Esophagus (tissue), 2 donors: ENCODE data around the gene CCDC175. TPM values are rescaled to one million over a fixed set of nuclear protein-coding genes. Genes with fewer than 3 reads are reported as not detected.

Experiments
- H3K27ac ChIP-seq, 2 donors: one replicate each; pipeline ENCODE4 v1.5.1; 2013; ENCODE audit warnings: low read depth in 2 of 2, mild to moderate bottlenecking in 2 of 2, inconsistent platforms in 1 of 2, low read length in 1 of 2, moderate library complexity in 1 of 2
- H3K27me3 ChIP-seq, 2 donors: one replicate each; pipeline ENCODE4 v1.6.1; 2013; ENCODE audit warnings: low read length in 2 of 2, control low read depth in 1 of 2, mild to moderate bottlenecking in 1 of 2; ENCODE audit not compliant: insufficient read depth in 2 of 2, control insufficient read depth in 1 of 2
- H3K36me3 ChIP-seq, 2 donors: one replicate each; pipeline ENCODE4 v1.6.1; 2013; ENCODE audit warnings: low read length in 1 of 2; ENCODE audit not compliant: control insufficient read depth in 2 of 2, insufficient read depth in 2 of 2
- H3K4me1 ChIP-seq, 2 donors: one replicate each; pipeline ENCODE4 v1.6.1; 2013; ENCODE audit warnings: low read length in 1 of 2; ENCODE audit not compliant: control insufficient read depth in 2 of 2, insufficient read depth in 2 of 2
- H3K4me3 ChIP-seq, 2 donors: one replicate each; pipeline ENCODE4 v1.5.1; 2013; ENCODE audit warnings: low read length in 2 of 2, mild to moderate bottlenecking in 2 of 2, low read depth in 1 of 2, moderate library complexity in 1 of 2
- H3K9me3 ChIP-seq, 2 donors: one replicate each; pipeline ENCODE4 v1.6.1; 2013; ENCODE audit warnings: mild to moderate bottlenecking in 2 of 2, low read depth in 1 of 2, low read length in 1 of 2, moderate library complexity in 1 of 2; ENCODE audit not compliant: control insufficient read depth in 2 of 2, insufficient read depth in 1 of 2
- WGBS, 2 donors: extraction: QIAGEN DNeasy Blood & Tissue Kit; methylation state at CpG; one replicate each; pipeline ENCODE4 v1.1.7; 2013; 5-methylcytosine and 5-hydroxymethylcytosine counted together
- polyA plus RNA-seq, 2 donors: library from polyadenylated mRNA; stranded (reverse); fragments of 200-250 nt; gene quantifications; one replicate each; pipeline ENCODE4 v1.2.3, GENCODE V29; 2013
- donor health status: healthy with polysubstance abuse.
- donor health status: Bipolar disorder and iron deficiency.

CCDC175 gene
- polyA plus RNA-seq, 2 donors, result not detected

GRCh38 chr14:59543873-59544272 is 32.7 kb downstream of the CCDC175 start:
- Histone ChIP-seq H3K27me3 (no peaks in the 10 kb centered on the region), H3K4me3 (no peak overlapping the region), H3K27ac (no peak overlapping the region), H3K36me3 (no peaks in the 10 kb centered on the region), H3K9me3 (no peaks in the 10 kb centered on the region), H3K4me1 (no peaks in the 10 kb centered on the region)
- WGBS, 2 donors, result 50 to 54% methylated on average over 7 of the region's 7 CpGs

GRCh38 chr14:59541731-59542130 is 34.9 kb downstream of the CCDC175 start:
- Histone ChIP-seq H3K9me3 (no peaks in the 10 kb centered on the region), H3K36me3 (no peaks in the 10 kb centered on the region), H3K27me3 (no peaks in the 10 kb centered on the region), H3K27ac (no peak overlapping the region), H3K4me1 (no peaks in the 10 kb centered on the region), H3K4me3 (no peak overlapping the region)
- WGBS, 2 donors, result 79 to 83% methylated on average over 2 of the region's 2 CpGs

GRCh38 chr14:59540852-59541251 is 35.8 kb downstream of the CCDC175 start:
- Histone ChIP-seq H3K27me3 (no peaks in the 10 kb centered on the region), H3K36me3 (no peaks in the 10 kb centered on the region), H3K27ac (no peak overlapping the region), H3K9me3 (no peaks in the 10 kb centered on the region), H3K4me1 (no peaks in the 10 kb centered on the region), H3K4me3 (no peak overlapping the region)
- 36 to 37% methylated on average over 1 of the region's 1 CpG for WGBS, 2 donors

- no peak overlapping the region for H3K27ac ChIP-seq
- no peaks in the 10 kb centered on the region for H3K9me3 ChIP-seq
- 79 to 87% methylated on average over 4 of the region's 4 CpGs for WGBS, 2 donors
- no peak overlapping the region for H3K4me3 ChIP-seq
- no peaks in the 10 kb centered on the region for H3K36me3 ChIP-seq
- H3K27me3 ChIP-seq, result no peaks in the 10 kb centered on the region
- no peaks in the 10 kb centered on the region for H3K4me1 ChIP-seq
Observed at GRCh38 chr14:59538936-59539335, 37.7 kb downstream of the CCDC175 start.

GRCh38 chr14:59537476-59537875 is 39.1 kb downstream of the CCDC175 start:
- H3K4me1 ChIP-seq, result no peaks in the 10 kb centered on the region
- no peaks in the 10 kb centered on the region for H3K27me3 ChIP-seq
- no peaks in the 10 kb centered on the region for H3K9me3 ChIP-seq
- 76 to 92% methylated on average over 1 of the region's 1 CpG for WGBS, 2 donors
- H3K27ac ChIP-seq, result no peak overlapping the region
- H3K36me3 ChIP-seq, result no peaks in the 10 kb centered on the region
- no peak overlapping the region for H3K4me3 ChIP-seq

GRCh38 chr14:59534361-59534987 is 42.1 kb downstream of the CCDC175 start:
- H3K27me3 ChIP-seq, result no peaks in the 10 kb centered on the region
- no peaks in the 10 kb centered on the region for H3K36me3 ChIP-seq
- H3K4me1 ChIP-seq, result no peaks in the 10 kb centered on the region
- no peak overlapping the region for H3K27ac ChIP-seq
- H3K9me3 ChIP-seq, result no peaks in the 10 kb centered on the region
- WGBS, 2 donors, result 73 to 77% methylated on average over 7 of the region's 7 CpGs
- H3K4me3 ChIP-seq, result no peak overlapping the region

- H3K9me3 ChIP-seq, result no peaks in the 10 kb centered on the region
- no peaks in the 10 kb centered on the region for H3K27me3 ChIP-seq
- no peak overlapping the region for H3K4me3 ChIP-seq
- no peaks in the 10 kb centered on the region for H3K4me1 ChIP-seq
- WGBS, 2 donors, result 88 to 100% methylated on average over 1 of the region's 1 CpG
- H3K27ac ChIP-seq, result no peak overlapping the region
- no peaks in the 10 kb centered on the region for H3K36me3 ChIP-seq
Observed at GRCh38 chr14:59532419-59532818, 44.2 kb downstream of the CCDC175 start.

GRCh38 chr14:59530349-59530748 is 46.3 kb downstream of the CCDC175 start:
- Histone ChIP-seq H3K27ac (no peak overlapping the region), H3K4me3 (no peak overlapping the region), H3K36me3 (no peaks in the 10 kb centered on the region)

GRCh38 chr14:59529189-59529588 is 47.4 kb downstream of the CCDC175 start:
- H3K27ac ChIP-seq, result no peak overlapping the region
- 67 to 71% methylated on average over 2 of the region's 2 CpGs for WGBS, 2 donors
- no peaks in the 10 kb centered on the region for H3K36me3 ChIP-seq
- no peaks in the 10 kb centered on the region for H3K27me3 ChIP-seq
- H3K4me1 ChIP-seq, result no peaks in the 10 kb centered on the region
- no peak overlapping the region for H3K4me3 ChIP-seq
- H3K9me3 ChIP-seq, result no peaks in the 10 kb centered on the region

More at GRCh38 chr14:59530349-59530748, 46.3 kb downstream of the CCDC175 start:
- Histone ChIP-seq H3K9me3 (no peaks in the 10 kb centered on the region), H3K27me3 (no peaks in the 10 kb centered on the region), H3K4me1 (no peaks in the 10 kb centered on the region)

GRCh38 chr14:59520224-59520623 is 56.4 kb downstream of the CCDC175 start:
- Histone ChIP-seq H3K36me3 (no peaks in the 10 kb centered on the region), H3K9me3 (peaks cover 0 to 3% of the 10 kb centered on the region in 2 donors), H3K27me3 (no peaks in the 10 kb centered on the region), H3K4me1 (no peaks in the 10 kb centered on the region), H3K4me3 (no peak overlapping the region), H3K27ac (no peak overlapping the region)
- 84 to 88% methylated on average over 3 of the region's 3 CpGs for WGBS, 2 donors
